Measurements from ENCODE around the gene DAB2IP. TPM values are rescaled to one million over a fixed set of nuclear protein-coding genes. Genes with fewer than 3 reads are reported as not detected.

Gene DAB2IP
- total RNA-seq, 1 experiment from 2014 or later = 56.3 TPM

GRCh38 chr9:121735793-121736770, 84.6 kb downstream of the DAB2IP start:
- Mint-ChIP-seq H3K36me3 (ENCODE audit: insufficient read depth, unreplicated experiment) (peaks cover 42% of the 10 kb centered on the region), H3K27ac (ENCODE audit: unreplicated experiment) (peak overlapping the region; percentile 84), H3K4me1 (ENCODE audit: low read depth, unreplicated experiment) (peaks cover 60% of the 10 kb centered on the region), H3K27me3 (ENCODE audit: unreplicated experiment) (no peaks in the 10 kb centered on the region), H3K4me3 (ENCODE audit: low read depth, unreplicated experiment) (peak overlapping the region; percentile 85), H3K9me3 (ENCODE audit: low read depth, unreplicated experiment) (no peaks in the 10 kb centered on the region)
- intact Hi-C loops (cut with micrococcal nuclease; ENCODE audit: unreplicated experiment) = loop anchor here (5.0 kb wide), 1 partner anchor 34 kb away; no protein-coding TSS in a partner anchor
- peak; percentile 77 for DNase-seq
- BruUV-seq (replicated peaks) = no TSS peak
- no peak for TF ChIP-seq CTCF (IDR thresholded peaks at IDR 0.05; ENCODE audit: unreplicated experiment)
- CTCF ChIA-PET = interaction anchor here (0.6 to 1.5 kb wide), 7 partner anchors 9 to 873 kb away, joined by 3 to 12 read pairs (median 4); no protein-coding TSS in a partner anchor

GRCh38 chr9:121736934-121737462, 85.6 kb downstream of the DAB2IP start:
- Mint-ChIP-seq H3K36me3 (ENCODE audit: insufficient read depth, unreplicated experiment) (peaks cover 42% of the 10 kb centered on the region), H3K27ac (ENCODE audit: unreplicated experiment) (peak overlapping the region; percentile 84), H3K4me1 (ENCODE audit: low read depth, unreplicated experiment) (peaks cover 60% of the 10 kb centered on the region), H3K9me3 (ENCODE audit: low read depth, unreplicated experiment) (no peaks in the 10 kb centered on the region), H3K27me3 (ENCODE audit: unreplicated experiment) (no peaks in the 10 kb centered on the region), H3K4me3 (ENCODE audit: low read depth, unreplicated experiment) (peak overlapping the region; percentile 85)
- intact Hi-C loops (cut with micrococcal nuclease; ENCODE audit: unreplicated experiment) = loop anchor here (5.0 kb wide), 1 partner anchor 35 kb away; no protein-coding TSS in a partner anchor
- no TSS peak for BruUV-seq (replicated peaks)
- TF ChIP-seq CTCF (IDR thresholded peaks at IDR 0.05; ENCODE audit: unreplicated experiment) = no peak
- peak; percentile 75 for DNase-seq
- CTCF ChIA-PET = interaction anchor here (0.6 to 1.5 kb wide), 3 partner anchors 14 to 50 kb away, joined by 3 to 5 read pairs (median 4); no protein-coding TSS in a partner anchor

- TF ChIP-seq CTCF (IDR thresholded peaks at IDR 0.05; ENCODE audit: unreplicated experiment) = no peak
- CTCF ChIA-PET = interaction anchor here (0.6 to 1.5 kb wide), 3 partner anchors 10 to 51 kb away, joined by 3 to 4 read pairs (median 3); no protein-coding TSS in a partner anchor
- peak overlapping the region; percentile 85 for H3K4me3 Mint-ChIP-seq (ENCODE audit: low read depth, unreplicated experiment)
- no peaks in the 10 kb centered on the region for H3K27me3 Mint-ChIP-seq (ENCODE audit: unreplicated experiment)
- H3K27ac Mint-ChIP-seq (ENCODE audit: unreplicated experiment) = peak overlapping the region; percentile 84
- no peak for DNase-seq
- TSS peak; percentile 73 for BruUV-seq (replicated peaks)
- intact Hi-C loops (cut with micrococcal nuclease; ENCODE audit: unreplicated experiment) = loop anchor here (5.0 kb wide), 1 partner anchor 35 kb away; no protein-coding TSS in a partner anchor
- H3K9me3 Mint-ChIP-seq (ENCODE audit: low read depth, unreplicated experiment) = no peaks in the 10 kb centered on the region
- peaks cover 60% of the 10 kb centered on the region for H3K4me1 Mint-ChIP-seq (ENCODE audit: low read depth, unreplicated experiment)
- peaks cover 42% of the 10 kb centered on the region for H3K36me3 Mint-ChIP-seq (ENCODE audit: insufficient read depth, unreplicated experiment)
These were observed 86.1 kb downstream of the DAB2IP start for GRCh38 chr9:121737481-121737931.

GRCh38 chr9:121738411-121738810, 87.0 kb downstream of the DAB2IP start:
- BruUV-seq (replicated peaks) = no TSS peak
- no peaks in the 10 kb centered on the region for H3K9me3 Mint-ChIP-seq (ENCODE audit: low read depth, unreplicated experiment)
- H3K4me1 Mint-ChIP-seq (ENCODE audit: low read depth, unreplicated experiment) = peaks cover 57% of the 10 kb centered on the region
- intact Hi-C loops (cut with micrococcal nuclease; ENCODE audit: unreplicated experiment) = loop anchor here (5.0 kb wide), 1 partner anchor 36 kb away; no protein-coding TSS in a partner anchor
- no peak for TF ChIP-seq CTCF (IDR thresholded peaks at IDR 0.05; ENCODE audit: unreplicated experiment)
- peak overlapping the region; percentile 84 for H3K27ac Mint-ChIP-seq (ENCODE audit: unreplicated experiment)
- peak overlapping the region; percentile 85 for H3K4me3 Mint-ChIP-seq (ENCODE audit: low read depth, unreplicated experiment)
- no peak for DNase-seq
- no peaks in the 10 kb centered on the region for H3K27me3 Mint-ChIP-seq (ENCODE audit: unreplicated experiment)
- CTCF ChIA-PET = interaction anchor here (1.5 kb wide), 1 partner anchor 51 kb away, joined by 4 read pairs; no protein-coding TSS in a partner anchor
- H3K36me3 Mint-ChIP-seq (ENCODE audit: insufficient read depth, unreplicated experiment) = peaks cover 42% of the 10 kb centered on the region

Measured in Calu3 (cell line).